A549 (cell line): ENCODE data around the gene ITGB2. TPM values are rescaled to one million over a fixed set of nuclear protein-coding genes. Genes with fewer than 3 reads are reported as not detected.

ENCODE experiments used
- ATAC-seq, 2 experiments: fragments of 200-7000 bp in 1 of 2; fragments of >200 bp in 1 of 2; cut with Nextera tagmentation in 1 of 2; cut with Tn5 transposase in 1 of 2; 3 replicates each; pipeline versions ENCODE4 v1.8.0 to v1.9.1; 2018 to 2020; ENCODE audit warnings: mild to moderate bottlenecking in 1 of 2, moderate library complexity in 1 of 2
- CTCF ChIA-PET: fragments of 300-600 bp; sonication (Branson Sonifier 250); formaldehyde crosslinking; extraction: SDS; loops from one replicate; lab custom pipeline; 2021; ENCODE audit warnings: antibody characterized with exemption, inconsistent platforms; lab: Yijun Ruan, JAX
- POLR2A ChIA-PET: fragments of 350-600 bp; formaldehyde crosslinking; extraction: SDS; loops from one replicate; lab custom pipeline; 2021; ENCODE audit warnings: antibody characterized with exemption, inconsistent platforms; lab: Yijun Ruan, JAX
- DNase-seq, 2 experiments: peaks; one replicate each; pipeline versions ENCODE4 v3.0.0 to v3.0.0-alpha.2; 2011 to 2016; ENCODE audit warnings: low read depth in 1 of 2, low spot score in 1 of 2
- FAIRE-seq: peaks from 2 replicates; lab custom pipeline; 2011; peaks lifted over from hg19 to GRCh38; lab: Jason Lieb, UNC
- H3K27ac ChIP-seq, 2 experiments: fragments of >200 bp; sonication (Bioruptor Twin); formaldehyde crosslinking; 3 replicates each; pipeline ENCODE4 v1.5.1; 2016 to 2017
- H3K4me1 ChIP-seq: fragments of >200 bp; sonication (Bioruptor Twin); formaldehyde crosslinking; 3 replicates; pipeline ENCODE4 v1.6.1; 2016
- H3K4me2 ChIP-seq: fragments of >200 bp; sonication (Bioruptor Twin); formaldehyde crosslinking; 3 replicates; pipeline ENCODE4 v1.6.1; 2016
- H3K4me3 ChIP-seq: fragments of >200 bp; sonication (Bioruptor Twin); formaldehyde crosslinking; 3 replicates; pipeline ENCODE4 v1.5.1; 2016
- H3K9me3 ChIP-seq: fragments of >200 bp; sonication (Bioruptor Twin); formaldehyde crosslinking; 3 replicates; pipeline ENCODE4 v1.6.1; 2016
- CBX2 ChIP-seq: fragments of 200-600 bp; sonication (generic); IDR thresholded peaks from 2 replicates; pipeline ENCODE4 v1.6.1; 2016; ENCODE audit warnings: low read depth, mild to moderate bottlenecking, borderline replicate concordance
- CEBPB ChIP-seq, 2 experiments: fragments of >200 bp in 1 of 2; sonication (Bioruptor Twin) in 1 of 2; formaldehyde crosslinking in 1 of 2; IDR thresholded peaks; 2 replicates each; pipeline ENCODE4 v1.6.1; 2012 to 2016
- CHD4 ChIP-seq: fragments of 200-600 bp; sonication (generic); IDR thresholded peaks from 2 replicates; pipeline ENCODE4 v1.6.1; 2016; ENCODE audit warnings: antibody characterized with exemption, mild to moderate bottlenecking, borderline replicate concordance
- CTCF ChIP-seq: fragments of >200 bp; sonication (Bioruptor Twin); formaldehyde crosslinking; IDR thresholded peaks from 3 replicates; pipeline ENCODE4 v1.5.1; 2016
- EHMT2 ChIP-seq: fragments of 200-600 bp; sonication (generic); IDR thresholded peaks from 2 replicates; pipeline ENCODE4 v1.6.1; 2016; ENCODE audit warnings: antibody characterized with exemption, low read depth, mild to moderate bottlenecking, moderate library complexity
- ELK1 ChIP-seq: fragments of 150-350 bp; IDR thresholded peaks from 2 replicates; pipeline ENCODE4 v1.6.1; 2014; ENCODE audit warnings: low read depth, mild to moderate bottlenecking, low read length
- ESRRA ChIP-seq: fragments of 150-350 bp; IDR thresholded peaks from 2 replicates; pipeline ENCODE4 v1.6.1; 2014; ENCODE audit warnings: mild to moderate bottlenecking, low read length, borderline replicate concordance
- FOSL2 ChIP-seq, 2 experiments: fragments of 450-650 bp in 1 of 2; fragments of >200 bp in 1 of 2; sonication (Bioruptor Twin) in 1 of 2; formaldehyde crosslinking; IDR thresholded peaks; 2 replicates each; pipeline versions ENCODE4 v1.5.0 to v1.6.1; 2016 to 2020; ENCODE audit warnings: mild to moderate bottlenecking in 1 of 2, moderate library complexity in 1 of 2
- FOXS1 ChIP-seq: fragments of 250-450 bp; sonication (Bioruptor Pico); IDR thresholded peaks from 2 replicates; pipeline ENCODE4 v1.5.0; 2020; ENCODE audit warnings: mild to moderate bottlenecking, moderate library complexity
- HES2 ChIP-seq: fragments of >200 bp; sonication (Bioruptor Twin); formaldehyde crosslinking; IDR thresholded peaks from 2 replicates; pipeline ENCODE4 v1.6.1; 2016
- HEYL ChIP-seq: fragments of 250-450 bp; sonication (Bioruptor Pico); IDR thresholded peaks from 2 replicates; pipeline ENCODE4 v1.8.0; 2021; ENCODE audit warnings: mild to moderate bottlenecking, moderate library complexity
- HMGXB4 ChIP-seq: fragments of 250-450 bp; sonication (Bioruptor Pico); IDR thresholded peaks from 2 replicates; pipeline ENCODE4 v1.5.0; 2021; ENCODE audit warnings: mild to moderate bottlenecking, moderate library complexity, borderline replicate concordance
- HOXA7 ChIP-seq: fragments of 250-450 bp; sonication (Bioruptor Pico); IDR thresholded peaks from 2 replicates; pipeline ENCODE4 v1.5.0; 2020; ENCODE audit warnings: mild to moderate bottlenecking, moderate library complexity
- JUNB ChIP-seq: fragments of >200 bp; sonication (Bioruptor Twin); formaldehyde crosslinking; IDR thresholded peaks from 2 replicates; pipeline ENCODE4 v1.6.1; 2016
- KDM5A ChIP-seq: fragments of 200-600 bp; sonication (generic); IDR thresholded peaks from 2 replicates; pipeline ENCODE4 v1.6.1; 2016; ENCODE audit warnings: antibody characterized with exemption, mild to moderate bottlenecking
- MAFK ChIP-seq: fragments of 450-650 bp; IDR thresholded peaks from 2 replicates; pipeline ENCODE4 v1.6.1; 2014; ENCODE audit not compliant: partially characterized antibody
- MAX ChIP-seq: IDR thresholded peaks from 2 replicates; pipeline ENCODE4 v1.6.1; 2012
- MAZ ChIP-seq: fragments of 150-350 bp; IDR thresholded peaks from 2 replicates; pipeline ENCODE4 v1.6.1; 2014; ENCODE audit warnings: antibody characterized with exemption, low read depth, low read length, borderline replicate concordance
- NPAS2 ChIP-seq: fragments of 250-450 bp; sonication (Bioruptor Pico); IDR thresholded peaks from 2 replicates; pipeline ENCODE4 v1.8.0; 2022; ENCODE audit warnings: mild to moderate bottlenecking, moderate library complexity, borderline replicate concordance
- PBX3 ChIP-seq: IDR thresholded peaks from 2 replicates; pipeline ENCODE4 v1.6.1; 2012
- PHF8 ChIP-seq: fragments of 200-600 bp; sonication (generic); IDR thresholded peaks from 2 replicates; pipeline ENCODE4 v1.6.1; 2016; ENCODE audit warnings: low read depth, mild to moderate bottlenecking, antibody characterized with exemption, moderate library complexity, borderline replicate concordance
- RAD21 ChIP-seq, 2 experiments: fragments of >200 bp in 1 of 2; sonication (Bioruptor Twin) in 1 of 2; formaldehyde crosslinking in 1 of 2; IDR thresholded peaks in 1 of 2; conservative IDR thresholded peaks in 1 of 2; 2 replicates in 1 of 2; 3 replicates in 1 of 2; pipeline ENCODE4 v1.6.1; 2012 to 2018; ENCODE audit warnings: inconsistent platforms in 1 of 2
- RCOR1 ChIP-seq: fragments of 150-350 bp; IDR thresholded peaks from 2 replicates; pipeline ENCODE4 v1.6.1; 2014; ENCODE audit warnings: antibody characterized with exemption, low read length, low read depth
- RFX5 ChIP-seq: fragments of 450-650 bp; IDR thresholded peaks from 2 replicates; pipeline ENCODE4 v1.7.1; 2014; ENCODE audit warnings: antibody characterized with exemption, mild to moderate bottlenecking, moderate library complexity
- SREBF2 ChIP-seq: fragments of 450-650 bp; IDR thresholded peaks from 2 replicates; pipeline ENCODE4 v1.6.1; 2014; ENCODE audit warnings: mild to moderate bottlenecking, moderate library complexity
- TFCP2L1 ChIP-seq: fragments of 250-450 bp; sonication (Bioruptor Pico); IDR thresholded peaks from 2 replicates; pipeline ENCODE4 v1.5.0; 2021; ENCODE audit warnings: mild to moderate bottlenecking
- USF2 ChIP-seq: fragments of 450-650 bp; IDR thresholded peaks from 2 replicates; pipeline ENCODE4 v1.6.1; 2014; ENCODE audit warnings: antibody characterized with exemption
- WGBS: methylation state at CpG from one replicate; pipeline ENCODE4 v1.1.6; 2017; ENCODE audit errors: missing lambda C conversion rate; 5-methylcytosine and 5-hydroxymethylcytosine counted together
- polyA plus RNA-seq, 4 experiments: library from polyadenylated mRNA; depleted of rRNA in 3 of 4; stranded (reverse); fragments of >200 nt; fragmentation: RNase III in 1 of 4; extraction: RNeasy Plus Mini Kit Qiagen cat#74134 plus additional on column Dnase treatment in 1 of 4; gene quantifications; 2 replicates in 3 of 4; 3 replicates in 1 of 4; pipeline ENCODE4 v1.2.3, GENCODE V29; 2011 to 2017

Gene ITGB2
- polyA plus RNA-seq, 2 of the 4 experiments (the other 2 are of a cell fraction): 0.46 to 0.59 TPM

GRCh38 chr21:44849616-44850130 lies 71.0 kb downstream of the ITGB2 start:
- TF ChIP-seq USF2 (no peak), CTCF (no peak), HOXA7 (CRISPR knock-in tag) (no peak), FOXS1 (CRISPR knock-in tag) (no peak), PHF8 (no peak), HEYL (CRISPR knock-in tag) (no peak), FOSL2 (IDR thresholded peaks at IDR 0.05) (no peak), FOSL2 (CRISPR knock-in tag; IDR thresholded peaks at IDR 0.05) (no peak), TFCP2L1 (CRISPR knock-in tag) (no peak), ELK1 (no peak), JUNB (no peak), ESRRA (no peak), HMGXB4 (CRISPR knock-in tag) (no peak), CEBPB (IDR thresholded peaks at IDR 0.05) (no peak), CHD4 (no peak), RFX5 (no peak)
- Histone ChIP-seq H3K9me3 (no peaks in the 10 kb centered on the region), H3K4me3 (no peak overlapping the region), H3K4me1 (peaks cover 12% of the 10 kb centered on the region), H3K4me2 (no peak overlapping the region), H3K27ac (no peak overlapping the region)
- no peak for FAIRE-seq
- ChIA-PET CTCF (interaction anchor here (1.3 to 3.1 kb wide), 3 partner anchors 11 to 83 kb away, joined by 3 to 14 read pairs (median 4); partner anchors contain the start of gene UBE2G2), POLR2A (no interaction called here)
- WGBS: 95% methylated on average over 12 of the region's 12 CpGs
- no peak for DNase-seq
- ATAC-seq: no peak

- no peak overlapping the region for H3K4me2 ChIP-seq
- FAIRE-seq (no peak), DNase-seq (no peak), ATAC-seq (no peak)
- CTCF ChIA-PET: interaction anchor here (3.1 kb wide), 1 partner anchor 84 kb away, joined by 14 read pairs; no protein-coding TSS in a partner anchor
- no peak overlapping the region for H3K27ac ChIP-seq
- 97% methylated on average over 20 of the region's 36 CpGs for WGBS
- peaks cover 12% of the 10 kb centered on the region for H3K4me1 ChIP-seq
- H3K9me3 ChIP-seq: no peaks in the 10 kb centered on the region
- no peak overlapping the region for H3K4me3 ChIP-seq
- TF ChIP-seq RCOR1 (no peak), FOSL2 (IDR thresholded peaks at IDR 0.05) (no peak), FOSL2 (CRISPR knock-in tag; IDR thresholded peaks at IDR 0.05) (no peak), RAD21 (conservative IDR thresholded peaks at IDR 0.05 in 1 of 2, IDR thresholded peaks at IDR 0.05 in 1 of 2) (no peak), USF2 (no peak), KDM5A (no peak), HES2 (no peak), CBX2 (no peak), EHMT2 (no peak), PBX3 (no peak), CEBPB (IDR thresholded peaks at IDR 0.05) (no peak), PHF8 (no peak), MAX (no peak), MAFK (no peak), NPAS2 (CRISPR knock-in tag) (no peak), SREBF2 (no peak), MAZ (no peak), TFCP2L1 (CRISPR knock-in tag) (no peak)
- POLR2A ChIA-PET: no interaction called here
Observed at GRCh38 chr21:44848821-44849521, 71.7 kb downstream of the ITGB2 start.
